SU-DHL-6 (cell line): ENCODE data around the gene GRM5.
"Not testable (repeated sequence)": the region's sequence is repeated elsewhere in the genome, so short reads cannot be mapped to it uniquely, and the experiment has no call there.

ENCODE experiments used
- H2AFZ ChIP-seq: fragments of 200-600 bp; sonication (generic); 2 replicates; pipeline ENCODE4 v1.6.1; 2014; ENCODE audit warnings: low read depth, mild to moderate bottlenecking, moderate library complexity, mixed read lengths, antibody characterized with exemption, low read length; ENCODE audit not compliant: severe bottlenecking
- H3F3A ChIP-seq: fragments of 200-600 bp; shearing (Covaris generic); 2 replicates; pipeline ENCODE4 v1.6.0; 2016; ENCODE audit warnings: antibody characterized with exemption, mild to moderate bottlenecking; ENCODE audit not compliant: insufficient read depth
- H3K27ac ChIP-seq: fragments of 200-600 bp; sonication (generic); 2 replicates; pipeline ENCODE4 v1.5.1; 2016; ENCODE audit warnings: low read depth, mild to moderate bottlenecking, low read length, moderate library complexity, mixed read lengths
- H3K27me3 ChIP-seq: fragments of 200-600 bp; sonication (generic), shearing (Covaris generic); 2 replicates; pipeline ENCODE4 v1.6.0; 2014; ENCODE audit warnings: mild to moderate bottlenecking, low read length
- H3K36me3 ChIP-seq: fragments of 200-600 bp; sonication (generic); 2 replicates; pipeline ENCODE4 v1.6.1; 2014; ENCODE audit warnings: mild to moderate bottlenecking, low read length, mixed read lengths
- H3K4me2 ChIP-seq: fragments of 300-600, 200-600 bp; shearing (Covaris generic), sonication (generic); 2 replicates; pipeline ENCODE4 v1.6.0; 2014; ENCODE audit warnings: low read length, low read depth, mild to moderate bottlenecking; ENCODE audit not compliant: poor library complexity, severe bottlenecking
- H3K4me3 ChIP-seq: fragments of 200-600 bp; sonication (generic); 2 replicates; pipeline ENCODE4 v1.5.1; 2014; ENCODE audit warnings: antibody characterized with exemption, low read length, mild to moderate bottlenecking, mixed read lengths; ENCODE audit not compliant: insufficient read depth, poor library complexity, severe bottlenecking
- H3K79me2 ChIP-seq: fragments of 200-600 bp; sonication (generic); 2 replicates; pipeline ENCODE4 v1.6.1; 2014; ENCODE audit warnings: mild to moderate bottlenecking, low read length, moderate library complexity; ENCODE audit not compliant: insufficient read depth
- H3K9ac ChIP-seq: fragments of 200-600 bp; sonication (generic); 2 replicates; pipeline ENCODE4 v1.7.0; 2014; ENCODE audit warnings: mild to moderate bottlenecking, low read length
- H3K9me2 ChIP-seq: fragments of 200-600 bp; sonication (generic); replicated peaks from 2 replicates; pipeline ENCODE4 v1.6.1; 2014; ENCODE audit warnings: low read length; ENCODE audit not compliant: insufficient read depth
- H3K9me3 ChIP-seq: fragments of 200-600 bp; sonication (generic); 2 replicates; pipeline ENCODE4 v1.6.1; 2014; ENCODE audit warnings: low read length, mixed read lengths; ENCODE audit not compliant: insufficient read depth
- H4K20me1 ChIP-seq: fragments of 200-600 bp; sonication (generic); 2 replicates; pipeline ENCODE4 v1.6.1; 2014; ENCODE audit warnings: low read depth, mild to moderate bottlenecking, antibody characterized with exemption, low read length, moderate library complexity, mixed read lengths
- EZH2phosphoT487 ChIP-seq: fragments of 200-600 bp; sonication (generic), shearing (Covaris generic); conservative IDR thresholded peaks from 2 replicates; pipeline ENCODE4 v1.6.1; 2018; ENCODE audit warnings: mild to moderate bottlenecking, antibody characterized with exemption, low read length, moderate library complexity, mixed read lengths
- TF ChIP-seq, protein P1 (sequence below): fragments of 200-600 bp; sonication (generic); IDR thresholded peaks from one replicate; pipeline ENCODE4 v1.5.1; 2017; ENCODE audit warnings: antibody characterized with exemption, mild to moderate bottlenecking, low read length, moderate library complexity; ENCODE audit not compliant: insufficient read depth, poor library complexity, severe bottlenecking

The GRM5 gene

DNA sequence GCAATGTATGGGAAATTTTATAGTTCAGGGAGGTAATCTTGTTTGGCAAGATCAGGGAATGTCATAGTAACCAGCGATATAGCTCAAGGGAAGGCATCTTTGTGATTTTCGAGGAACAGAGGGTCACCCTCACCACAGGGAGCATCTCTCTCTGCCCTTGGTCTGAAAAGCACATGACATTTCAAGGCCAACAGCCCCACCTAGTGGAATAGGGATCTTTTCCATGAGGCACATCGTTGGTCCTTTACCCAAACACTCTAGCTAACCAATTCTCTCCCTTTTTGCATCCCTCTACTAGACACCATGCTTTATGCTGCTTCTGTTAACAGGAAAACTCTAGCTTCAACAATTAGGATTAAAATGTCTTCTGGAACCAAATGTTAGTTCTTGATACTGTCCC lies 179.0 kb downstream of the GRM5 start:
- H3K4me3 ChIP-seq: no peak overlapping the region
- H3K27ac ChIP-seq: no peak overlapping the region
- no peaks in the 10 kb centered on the region for H3K9me2 ChIP-seq
- no peaks in the 10 kb centered on the region for H3K27me3 ChIP-seq
- TF ChIP-seq, protein P1, sequence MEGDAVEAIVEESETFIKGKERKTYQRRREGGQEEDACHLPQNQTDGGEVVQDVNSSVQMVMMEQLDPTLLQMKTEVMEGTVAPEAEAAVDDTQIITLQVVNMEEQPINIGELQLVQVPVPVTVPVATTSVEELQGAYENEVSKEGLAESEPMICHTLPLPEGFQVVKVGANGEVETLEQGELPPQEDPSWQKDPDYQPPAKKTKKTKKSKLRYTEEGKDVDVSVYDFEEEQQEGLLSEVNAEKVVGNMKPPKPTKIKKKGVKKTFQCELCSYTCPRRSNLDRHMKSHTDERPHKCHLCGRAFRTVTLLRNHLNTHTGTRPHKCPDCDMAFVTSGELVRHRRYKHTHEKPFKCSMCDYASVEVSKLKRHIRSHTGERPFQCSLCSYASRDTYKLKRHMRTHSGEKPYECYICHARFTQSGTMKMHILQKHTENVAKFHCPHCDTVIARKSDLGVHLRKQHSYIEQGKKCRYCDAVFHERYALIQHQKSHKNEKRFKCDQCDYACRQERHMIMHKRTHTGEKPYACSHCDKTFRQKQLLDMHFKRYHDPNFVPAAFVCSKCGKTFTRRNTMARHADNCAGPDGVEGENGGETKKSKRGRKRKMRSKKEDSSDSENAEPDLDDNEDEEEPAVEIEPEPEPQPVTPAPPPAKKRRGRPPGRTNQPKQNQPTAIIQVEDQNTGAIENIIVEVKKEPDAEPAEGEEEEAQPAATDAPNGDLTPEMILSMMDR: peak; percentile 17
- TF ChIP-seq EZH2phosphoT487: no peak
- no peaks in the 10 kb centered on the region for H3K36me3 ChIP-seq
- no peaks in the 10 kb centered on the region for H3K79me2 ChIP-seq
- no peaks in the 10 kb centered on the region for H4K20me1 ChIP-seq
- H2AFZ ChIP-seq: no peak overlapping the region
- no peak overlapping the region for H3K4me2 ChIP-seq
- no peak overlapping the region for H3K9ac ChIP-seq
- no peaks in the 10 kb centered on the region for H3K9me3 ChIP-seq
- no peaks in the 10 kb centered on the region for H3F3A ChIP-seq

DNA sequence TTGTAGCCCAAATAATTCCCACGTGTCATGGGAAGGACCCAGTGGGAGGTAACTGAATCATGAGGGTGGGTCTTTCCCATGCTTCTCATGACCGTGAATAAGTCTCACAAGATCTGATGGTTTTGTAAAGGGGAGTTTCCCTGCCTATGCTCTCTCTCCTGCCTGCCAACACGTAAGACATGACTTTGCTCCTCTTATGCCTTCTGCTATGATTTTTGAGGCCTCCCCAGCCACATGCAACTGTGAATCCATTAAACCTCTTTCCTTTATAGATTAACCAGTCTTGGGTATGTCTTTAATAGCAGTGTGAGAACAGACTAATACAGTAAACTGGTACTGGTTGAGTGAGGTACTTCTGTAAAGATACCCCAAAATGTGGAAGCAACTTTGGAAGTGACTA lies 183.0 kb downstream of the GRM5 start:
- H3K9me3 ChIP-seq, H3K79me2 ChIP-seq, H3K9me2 ChIP-seq, H3K27me3 ChIP-seq, H3K4me2 ChIP-seq, H3K27ac ChIP-seq, H3K36me3 ChIP-seq, H3K4me3 ChIP-seq, H4K20me1 ChIP-seq, H3K9ac ChIP-seq, H2AFZ ChIP-seq, H3F3A ChIP-seq: not testable (repeated sequence)

DNA sequence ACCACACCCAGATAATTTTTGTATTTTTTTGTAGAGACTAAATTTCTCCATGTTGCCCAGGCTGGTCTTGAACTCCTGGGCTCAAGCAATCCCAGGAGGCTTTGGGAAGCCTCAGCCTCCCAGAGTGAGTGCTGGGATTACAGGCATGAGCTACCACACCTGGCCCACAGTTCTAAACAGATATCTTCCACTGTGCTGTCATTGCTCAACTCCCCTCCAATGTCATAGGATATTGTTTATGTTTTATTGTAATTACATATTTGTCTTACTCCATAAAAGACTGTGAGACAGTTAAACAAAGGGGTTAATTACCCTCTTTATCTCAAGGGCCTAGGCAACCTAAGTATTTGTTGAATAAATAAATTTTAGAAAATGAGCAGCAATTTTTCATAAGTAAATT lies 204.2 kb downstream of the GRM5 start:
- H3K9me3 ChIP-seq: no peaks in the 10 kb centered on the region
- TF ChIP-seq, protein P1: no peak
- TF ChIP-seq EZH2phosphoT487: no peak
- H3F3A ChIP-seq: no peaks in the 10 kb centered on the region
- no peaks in the 10 kb centered on the region for H3K36me3 ChIP-seq
- no peak overlapping the region for H2AFZ ChIP-seq
- no peaks in the 10 kb centered on the region for H3K27me3 ChIP-seq
- H3K4me2 ChIP-seq: no peak overlapping the region
- no peak overlapping the region for H3K9ac ChIP-seq
- no peaks in the 10 kb centered on the region for H3K79me2 ChIP-seq
- no peak overlapping the region for H3K27ac ChIP-seq
- H4K20me1 ChIP-seq: no peaks in the 10 kb centered on the region
- no peaks in the 10 kb centered on the region for H3K9me2 ChIP-seq
- no peak overlapping the region for H3K4me3 ChIP-seq

GRCh38 chr11:88860431-88860830 lies 205.4 kb downstream of the GRM5 start:
- H3K4me3 ChIP-seq, H3K4me2 ChIP-seq, H2AFZ ChIP-seq: not testable (repeated sequence)

DNA sequence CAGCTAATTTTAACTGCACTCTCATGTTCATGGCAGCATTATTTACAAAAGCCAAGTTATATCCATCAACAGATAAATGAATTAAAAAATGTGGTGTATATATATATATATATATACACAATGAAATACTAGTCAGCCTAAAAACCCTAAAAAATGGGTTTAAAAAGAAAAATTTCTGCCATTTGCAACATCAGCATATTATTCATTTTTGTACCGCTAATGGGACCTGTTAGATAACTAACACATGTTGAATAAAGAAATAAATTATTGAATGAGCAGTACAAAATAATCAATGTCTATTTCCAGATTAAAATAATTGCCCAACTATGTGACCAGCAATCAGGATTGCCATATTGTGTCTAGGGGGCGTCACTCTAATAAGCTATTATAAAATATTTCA lies 211.8 kb downstream of the GRM5 start:
- H3K4me2 ChIP-seq, H3K9ac ChIP-seq, H3F3A ChIP-seq, H3K27ac ChIP-seq, H3K9me2 ChIP-seq, H2AFZ ChIP-seq, H4K20me1 ChIP-seq, H3K79me2 ChIP-seq, H3K4me3 ChIP-seq, H3K36me3 ChIP-seq, H3K27me3 ChIP-seq, H3K9me3 ChIP-seq: not testable (repeated sequence)

More at GRCh38 chr11:88860431-88860830, 205.4 kb downstream of the GRM5 start:
- H3K27ac ChIP-seq, H3K79me2 ChIP-seq, H3K9ac ChIP-seq, H3F3A ChIP-seq, H3K27me3 ChIP-seq, H3K9me2 ChIP-seq, H4K20me1 ChIP-seq, H3K36me3 ChIP-seq, H3K9me3 ChIP-seq: not testable (repeated sequence)

GRCh38 chr11:88851547-88851946 lies 214.2 kb downstream of the GRM5 start:
- not testable (repeated sequence) for H3K4me2 ChIP-seq, H3K4me3 ChIP-seq, H3K27me3 ChIP-seq, H3K9ac ChIP-seq, H3K9me3 ChIP-seq, H3K79me2 ChIP-seq, H4K20me1 ChIP-seq, H3K9me2 ChIP-seq, H3K27ac ChIP-seq, H3F3A ChIP-seq, H2AFZ ChIP-seq, H3K36me3 ChIP-seq

GRCh38 chr11:88849773-88850172 lies 216.0 kb downstream of the GRM5 start:
- H3K27me3 ChIP-seq, H4K20me1 ChIP-seq, H3K27ac ChIP-seq, H3K4me3 ChIP-seq, H3K79me2 ChIP-seq, H3K4me2 ChIP-seq, H2AFZ ChIP-seq, H3K9ac ChIP-seq, H3K9me3 ChIP-seq, H3K9me2 ChIP-seq, H3F3A ChIP-seq, H3K36me3 ChIP-seq: not testable (repeated sequence)
